DMS79 (cell line): ENCODE results near the gene GRM2.

Experiments
- DNase-seq: peaks from one replicate; lab custom pipeline; 2025; lab: John Stamatoyannopoulos, UW

The GRM2 gene

GRCh38 chr3:51705276-51706020 is 1.4 kb upstream of the GRM2 start:
- DNase-seq, result no peak

- DNase-seq, result no peak
Measured at GRCh38 chr3:51706021-51706485, 815 bp upstream of the GRM2 start.

- no peak for DNase-seq
Measured at GRCh38 chr3:51708216-51708845, 1.5 kb downstream of the GRM2 start.

- no peak for DNase-seq
Measured at GRCh38 chr3:51709004-51709420, 2.1 kb downstream of the GRM2 start.

DNA sequence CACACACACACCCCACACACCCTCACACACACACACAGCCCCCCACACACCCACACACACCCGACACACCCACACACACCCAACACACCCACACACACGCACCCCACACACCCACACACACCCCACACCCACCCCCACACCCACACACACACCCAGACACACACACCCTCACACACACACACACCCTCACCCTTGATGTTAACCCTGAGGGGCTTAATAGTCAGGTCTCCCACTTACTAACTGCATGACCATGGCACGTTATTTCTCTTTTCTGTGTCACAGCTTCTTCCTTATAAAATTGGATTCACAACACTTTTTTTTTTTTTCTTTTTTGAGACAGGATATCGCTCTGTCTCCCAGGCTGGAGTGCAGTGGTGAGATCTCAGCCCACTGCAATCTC is 2.8 kb downstream of the GRM2 start:
- DNase-seq, result no peak

DNA sequence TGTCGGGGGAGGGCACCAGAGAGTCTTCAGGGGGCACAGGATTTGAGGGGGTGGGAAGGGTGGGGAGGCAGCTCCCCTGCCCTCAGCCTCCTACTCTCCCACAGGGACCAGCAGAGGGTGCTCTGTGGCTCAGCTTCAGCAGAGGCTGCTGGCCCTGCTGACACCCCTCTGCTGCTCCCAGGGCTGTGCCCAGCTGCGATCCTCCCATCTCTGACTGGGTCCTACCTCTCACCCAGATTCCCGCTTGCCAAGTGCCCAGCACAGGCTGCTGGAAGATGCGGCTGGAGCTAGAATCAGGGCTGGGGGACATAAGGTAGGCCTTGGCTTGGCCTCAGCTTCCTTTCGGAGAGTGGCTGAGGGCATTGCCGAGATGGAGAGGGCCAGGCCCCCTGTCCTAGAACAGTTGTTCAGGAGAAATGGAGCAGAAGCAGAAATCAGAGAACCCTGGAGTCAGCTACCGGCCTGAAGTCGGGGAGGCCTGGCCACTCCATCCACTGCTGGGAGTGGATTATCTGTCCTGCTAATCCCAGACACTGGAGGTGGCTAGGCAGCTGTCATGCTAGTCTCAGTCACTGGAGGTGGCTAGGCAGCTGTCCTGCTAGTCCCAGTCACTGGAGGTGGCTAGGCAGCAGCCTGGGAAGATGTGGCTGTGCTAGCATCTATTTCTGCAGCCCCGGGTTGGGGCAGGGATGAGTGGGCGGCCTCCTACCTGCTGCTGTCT is 3.9 kb downstream of the GRM2 start:
- no peak for DNase-seq

- DNase-seq, result no peak
Measured at GRCh38 chr3:51711352-51712037, 4.6 kb downstream of the GRM2 start.

- no peak for DNase-seq
Measured at GRCh38 chr3:51712038-51712420, 5.2 kb downstream of the GRM2 start.

DNA sequence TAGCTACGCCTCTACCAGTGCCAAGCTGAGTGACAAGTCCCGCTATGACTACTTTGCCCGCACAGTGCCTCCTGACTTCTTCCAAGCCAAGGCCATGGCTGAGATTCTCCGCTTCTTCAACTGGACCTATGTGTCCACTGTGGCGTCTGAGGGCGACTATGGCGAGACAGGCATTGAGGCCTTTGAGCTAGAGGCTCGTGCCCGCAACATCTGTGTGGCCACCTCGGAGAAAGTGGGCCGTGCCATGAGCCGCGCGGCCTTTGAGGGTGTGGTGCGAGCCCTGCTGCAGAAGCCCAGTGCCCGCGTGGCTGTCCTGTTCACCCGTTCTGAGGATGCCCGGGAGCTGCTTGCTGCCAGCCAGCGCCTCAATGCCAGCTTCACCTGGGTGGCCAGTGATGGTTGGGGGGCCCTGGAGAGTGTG is 5.7 kb downstream of the GRM2 start:
- DNase-seq, result no peak

- DNase-seq, result no peak
Measured at GRCh38 chr3:51712963-51713362, 6.1 kb downstream of the GRM2 start.

- DNase-seq, result no peak
Measured at GRCh38 chr3:51715231-51715976, 8.5 kb downstream of the GRM2 start.

DNA sequence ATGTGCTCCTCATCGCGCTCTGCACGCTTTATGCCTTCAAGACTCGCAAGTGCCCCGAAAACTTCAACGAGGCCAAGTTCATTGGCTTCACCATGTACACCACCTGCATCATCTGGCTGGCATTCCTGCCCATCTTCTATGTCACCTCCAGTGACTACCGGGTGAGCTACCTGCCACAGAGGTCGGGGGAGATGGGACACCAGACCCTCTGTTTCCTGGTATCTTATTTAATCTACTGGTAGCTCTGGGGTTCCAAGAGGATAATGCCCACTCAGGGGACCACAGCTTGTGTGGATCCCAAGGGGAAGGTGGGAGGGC is 9.1 kb downstream of the GRM2 start:
- DNase-seq, result no peak

DNA sequence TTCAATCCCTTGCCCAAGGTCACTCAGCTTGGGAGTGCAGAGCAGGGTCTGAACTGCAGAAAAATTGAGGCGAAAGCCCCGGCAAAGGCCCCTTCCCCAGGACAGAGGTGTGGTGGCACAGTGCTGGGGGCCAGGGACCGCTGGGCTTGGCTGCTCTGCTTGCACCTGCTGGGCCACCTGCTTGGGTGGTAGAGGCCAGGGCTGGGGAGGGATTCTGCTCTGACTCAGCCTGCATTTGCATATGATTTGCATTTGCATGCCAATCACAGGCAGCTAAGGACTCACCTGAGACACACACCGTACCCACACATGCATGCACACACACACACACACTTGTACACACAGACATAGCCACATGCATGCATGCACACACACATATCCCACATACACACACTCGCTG is 9.9 kb downstream of the GRM2 start:
- no peak for DNase-seq

DNA sequence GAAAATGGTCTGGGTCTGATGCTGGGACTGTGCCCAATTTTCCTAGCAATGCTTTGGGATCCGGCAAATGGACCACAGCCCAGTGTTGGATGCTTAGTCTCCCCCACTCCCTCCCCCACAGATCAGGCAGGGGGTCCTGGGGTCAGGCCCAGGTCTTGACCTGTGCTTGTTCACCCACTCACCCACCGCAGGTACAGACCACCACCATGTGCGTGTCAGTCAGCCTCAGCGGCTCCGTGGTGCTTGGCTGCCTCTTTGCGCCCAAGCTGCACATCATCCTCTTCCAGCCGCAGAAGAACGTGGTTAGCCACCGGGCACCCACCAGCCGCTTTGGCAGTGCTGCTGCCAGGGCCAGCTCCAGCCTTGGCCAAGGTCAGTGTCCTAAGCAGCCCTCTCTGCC is 10.6 kb downstream of the GRM2 start:
- DNase-seq, result no peak

GRCh38 chr3:51717947-51718346 is 11.1 kb downstream of the GRM2 start:
- DNase-seq, result no peak

DNA sequence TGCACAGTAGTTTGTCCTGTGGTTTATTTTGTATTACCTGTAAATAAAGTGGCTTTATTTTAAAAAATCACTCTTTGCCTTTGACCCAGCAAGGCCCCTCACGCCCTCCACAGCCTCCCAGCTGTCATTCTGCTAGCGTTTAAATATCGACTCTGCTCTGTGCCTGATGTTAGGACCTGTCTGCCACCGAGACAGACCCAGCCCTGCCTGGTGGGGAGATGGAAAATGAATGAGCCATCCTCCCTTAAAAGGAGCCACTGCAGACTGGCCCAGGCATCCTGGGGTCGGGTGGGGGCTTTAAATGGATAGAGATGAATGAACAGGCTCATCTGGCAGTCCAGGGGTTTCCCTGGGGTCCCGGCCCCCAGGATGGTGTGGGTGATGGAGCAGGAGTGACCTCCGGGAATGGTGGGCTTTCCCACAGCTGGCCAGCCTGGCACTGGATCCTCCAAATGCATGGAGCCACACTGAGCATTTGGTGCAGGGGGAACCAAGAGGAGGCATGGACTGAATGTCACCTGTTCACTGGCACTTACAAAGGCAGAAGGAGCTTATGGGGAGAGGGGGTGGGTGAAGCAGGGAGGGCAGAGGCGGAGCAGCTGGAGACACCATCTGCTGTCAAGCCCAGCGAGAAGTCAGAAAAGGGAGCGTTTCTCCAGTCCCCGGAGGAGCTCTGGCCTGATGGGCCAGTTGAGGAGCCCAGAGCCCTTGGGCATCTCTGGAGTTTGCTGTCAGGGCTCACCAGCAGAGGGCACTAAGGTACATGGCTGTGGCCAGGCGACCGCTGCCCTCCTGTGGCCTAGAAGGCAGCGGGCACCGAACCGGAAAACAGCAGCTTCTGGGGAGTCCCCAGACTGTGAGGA is 11.9 kb downstream of the GRM2 start:
- DNase-seq, result no peak

- DNase-seq, result no peak
Measured at GRCh38 chr3:51719410-51720025, 12.7 kb downstream of the GRM2 start.

DNA sequence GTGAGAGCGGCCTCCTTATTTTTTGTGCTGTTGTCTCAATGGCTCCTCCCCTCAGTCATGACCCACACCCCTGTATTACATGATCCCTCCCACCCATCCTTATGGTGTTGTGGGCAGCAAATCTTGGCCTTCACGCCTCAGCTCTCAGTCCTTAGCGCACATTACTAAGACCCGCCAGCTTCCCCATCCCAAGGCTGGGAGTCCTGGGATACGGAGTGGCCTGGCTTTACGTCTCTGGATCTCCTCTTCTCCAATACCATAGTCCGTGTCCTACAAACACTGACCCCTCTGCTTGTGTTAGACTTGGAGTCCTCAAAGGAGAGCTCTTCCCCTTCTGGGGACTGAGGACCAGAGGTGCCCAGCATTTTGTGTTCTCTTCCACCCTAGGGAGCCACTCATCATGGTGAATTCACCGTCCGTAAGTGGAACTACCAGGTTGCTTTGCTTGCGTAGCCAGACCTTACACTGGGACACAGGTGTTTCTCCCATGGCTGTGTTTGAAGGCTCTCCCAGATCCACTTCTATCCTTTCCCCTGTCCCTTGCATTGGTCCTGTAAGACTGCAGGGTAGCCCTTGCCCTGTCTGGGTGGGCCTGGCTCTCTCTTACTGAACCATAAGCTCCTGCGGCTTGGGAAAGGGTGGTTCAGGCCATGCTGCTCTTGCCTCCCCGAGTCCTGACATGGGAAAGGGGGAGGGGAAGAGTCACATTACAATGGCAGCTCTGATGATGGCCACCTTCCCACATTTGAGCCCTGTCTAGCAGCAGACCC is 13.6 kb downstream of the GRM2 start:
- no peak for DNase-seq

- no peak for DNase-seq
Measured at GRCh38 chr3:51721062-51721745, 14.3 kb downstream of the GRM2 start.
